Glutamatergic neuron (in vitro differentiated cells): ENCODE data around the gene DENND2A. TPM values are rescaled to one million over a fixed set of nuclear protein-coding genes. Genes with fewer than 3 reads are reported as not detected.

Experiments used
- DNase-seq: peaks from one replicate; pipeline ENCODE4 v3.0.0; 2022
- H3K27ac Mint-ChIP-seq: one replicate; pipeline ENCODE4 v1.8.0; 2020; ENCODE audit warnings: mild to moderate bottlenecking, mixed read lengths, inconsistent platforms; ENCODE audit not compliant: unreplicated experiment
- H3K27me3 Mint-ChIP-seq: one replicate; pipeline ENCODE4 v1.8.0; 2020; ENCODE audit warnings: mild to moderate bottlenecking, moderate library complexity, mixed read lengths, inconsistent platforms; ENCODE audit not compliant: unreplicated experiment
- H3K36me3 Mint-ChIP-seq: one replicate; pipeline ENCODE4 v1.8.0; 2020; ENCODE audit warnings: mild to moderate bottlenecking, mixed read lengths, inconsistent platforms; ENCODE audit not compliant: unreplicated experiment
- H3K4me1 Mint-ChIP-seq: one replicate; pipeline ENCODE4 v1.8.0; 2020; ENCODE audit warnings: mild to moderate bottlenecking, low read depth, mixed read lengths, inconsistent platforms; ENCODE audit not compliant: unreplicated experiment
- H3K4me3 Mint-ChIP-seq: one replicate; pipeline ENCODE4 v1.8.0; 2020; ENCODE audit warnings: mild to moderate bottlenecking, mixed read lengths, inconsistent platforms; ENCODE audit not compliant: unreplicated experiment
- H3K9me3 Mint-ChIP-seq: one replicate; pipeline ENCODE4 v1.8.0; 2020; ENCODE audit warnings: mild to moderate bottlenecking, moderate library complexity, mixed read lengths, inconsistent platforms; ENCODE audit not compliant: unreplicated experiment
- CTCF ChIP-seq: fragments of 200-600 bp; sonication (generic); IDR thresholded peaks from one replicate; pipeline ENCODE4 v1.5.0; 2021; ENCODE audit not compliant: partially characterized antibody, unreplicated experiment
- total RNA-seq: library from RNA; stranded (reverse); fragmentation: NEBNext Ultra II Directional; extraction: Animal tissue kit (Norgen Biotek cat#: 25700); gene quantifications from one replicate; pipeline ENCODE4 v1.2.1, GENCODE V29; 2021; ENCODE audit not compliant: unreplicated experiment

DENND2A gene
- total RNA-seq, 1 donor from 2014 or later = 64.7 TPM

GRCh38 chr7:140617081-140617480 lies 23.5 kb downstream of the DENND2A start:
- no peak for DNase-seq
- Mint-ChIP-seq H3K4me1 (no peaks in the 10 kb centered on the region), H3K27me3 (peaks cover 1% of the 10 kb centered on the region), H3K27ac (no peak overlapping the region), H3K36me3 (no peaks in the 10 kb centered on the region), H3K4me3 (no peak overlapping the region), H3K9me3 (no peaks in the 10 kb centered on the region)
- no peak for TF ChIP-seq CTCF

- TF ChIP-seq CTCF = no peak
- H3K4me1 Mint-ChIP-seq = no peaks in the 10 kb centered on the region
- H3K4me3 Mint-ChIP-seq = no peak overlapping the region
- H3K27ac Mint-ChIP-seq = no peak overlapping the region
- DNase-seq = no peak
- peaks cover 1% of the 10 kb centered on the region for H3K27me3 Mint-ChIP-seq
- no peaks in the 10 kb centered on the region for H3K9me3 Mint-ChIP-seq
- no peaks in the 10 kb centered on the region for H3K36me3 Mint-ChIP-seq
Measured at GRCh38 chr7:140616328-140616727, 24.3 kb downstream of the DENND2A start.

- H3K9me3 Mint-ChIP-seq = no peaks in the 10 kb centered on the region
- no peak for TF ChIP-seq CTCF
- DNase-seq = no peak
- H3K27ac Mint-ChIP-seq = no peak overlapping the region
- no peak overlapping the region for H3K4me3 Mint-ChIP-seq
- peaks cover 1% of the 10 kb centered on the region for H3K4me1 Mint-ChIP-seq
- H3K36me3 Mint-ChIP-seq = no peaks in the 10 kb centered on the region
- H3K27me3 Mint-ChIP-seq = no peaks in the 10 kb centered on the region
Measured at GRCh38 chr7:140611641-140612040, 29.0 kb downstream of the DENND2A start.

- H3K36me3 Mint-ChIP-seq = no peaks in the 10 kb centered on the region
- no peak overlapping the region for H3K4me3 Mint-ChIP-seq
- no peaks in the 10 kb centered on the region for H3K9me3 Mint-ChIP-seq
- H3K27me3 Mint-ChIP-seq = no peaks in the 10 kb centered on the region
- TF ChIP-seq CTCF = no peak
- DNase-seq = no peak
- H3K4me1 Mint-ChIP-seq = peaks cover 1% of the 10 kb centered on the region
- no peak overlapping the region for H3K27ac Mint-ChIP-seq
Measured at GRCh38 chr7:140610204-140611165, 30.1 kb downstream of the DENND2A start.

GRCh38 chr7:140609646-140610045 lies 31.0 kb downstream of the DENND2A start:
- H3K4me1 Mint-ChIP-seq = peaks cover 6% of the 10 kb centered on the region
- TF ChIP-seq CTCF = no peak
- no peak overlapping the region for H3K27ac Mint-ChIP-seq
- H3K36me3 Mint-ChIP-seq = no peaks in the 10 kb centered on the region
- H3K4me3 Mint-ChIP-seq = no peak overlapping the region
- no peak for DNase-seq
- no peaks in the 10 kb centered on the region for H3K9me3 Mint-ChIP-seq
- no peaks in the 10 kb centered on the region for H3K27me3 Mint-ChIP-seq
